K562 (cell line): ENCODE data around the gene ZNF266. TPM values are rescaled to one million over a fixed set of nuclear protein-coding genes. Genes with fewer than 3 reads are reported as not detected.

Experiments
- CTBP1 ChIP-seq: fragments of 450-650 bp; IDR thresholded peaks from 2 replicates; pipeline ENCODE4 v1.6.1; 2016; ENCODE audit warnings: borderline replicate concordance
- CXXC5 ChIP-seq: fragments of 250-450 bp; sonication (Bioruptor Pico); IDR thresholded peaks from 2 replicates; pipeline ENCODE4 v1.8.0; 2022; ENCODE audit warnings: inconsistent platforms, mild to moderate bottlenecking, moderate library complexity
- DIDO1 ChIP-seq: fragments of 450-650 bp; IDR thresholded peaks from 2 replicates; pipeline ENCODE4 v1.6.1; 2016; ENCODE audit warnings: low read depth, missing biosample characterization, missing genetic modification characterization
- MBD2 ChIP-seq: sonication (generic); IDR thresholded peaks from 2 replicates; pipeline ENCODE4 v1.6.1; 2016; ENCODE audit warnings: low read depth, borderline replicate concordance
- MLLT1 ChIP-seq, 2 experiments: fragments of 450-650 bp; IDR thresholded peaks; 2 replicates each; pipeline ENCODE4 v1.6.1; 2016
- MYC ChIP-seq, 2 experiments: fragments of 250-450 bp in 1 of 2; sonication (Bioruptor Pico) in 1 of 2; IDR thresholded peaks; 2 replicates each; pipeline versions ENCODE4 v1.5.1 to v1.6.1; 2012 to 2021; ENCODE audit warnings: low read depth in 2 of 2, borderline replicate concordance in 1 of 2, improper control_type of control experiment in 1 of 2, low read length in 1 of 2, mild to moderate bottlenecking in 1 of 2, moderate library complexity in 1 of 2
- NKRF ChIP-seq: fragments of 450-650 bp; IDR thresholded peaks from 2 replicates; pipeline ENCODE4 v1.6.1; 2016; ENCODE audit warnings: borderline replicate concordance
- PHB ChIP-seq: fragments of 250-450 bp; sonication (Bioruptor Pico); IDR thresholded peaks from 2 replicates; pipeline ENCODE4 v1.5.0; 2021
- SRF ChIP-seq, 2 experiments: fragments of 250-450, 450-650 bp in 1 of 2; sonication (Bioruptor Pico) in 1 of 2; sonication (generic) in 1 of 2; formaldehyde crosslinking; IDR thresholded peaks; 2 replicates each; pipeline versions ENCODE4 v1.5.0 to v1.5.1; 2020 to 2022; ENCODE audit warnings: mild to moderate bottlenecking in 1 of 2, missing genetic modification reagents in 1 of 2
- ZNF165 ChIP-seq: fragments of 250-450 bp; sonication (Bioruptor Pico); IDR thresholded peaks from 2 replicates; pipeline ENCODE4 v1.4.0; 2020; ENCODE audit warnings: borderline replicate concordance
- polyA plus RNA-seq, 8 experiments: library from polyadenylated mRNA; depleted of rRNA in 4 of 8; stranded (reverse) in 5 of 8; unstranded in 3 of 8; fragments of >200 nt; fragmentation: Nextera tagmentation in 2 of 8; fragmentation: Illumina TruSeq in 1 of 8; extraction: Ambion mirVana in 2 of 8; extraction: Trizol in 1 of 8; gene quantifications; 2 replicates each; pipeline versions ENCODE4 v1.2.1 to v1.2.3, GENCODE V29; 2011 to 2014; ENCODE audit warnings: inconsistent platforms in 1 of 8, missing spikeins in 1 of 8
- total RNA-seq, 7 experiments: library from RNA; depleted of rRNA in 6 of 7; stranded (reverse); fragments of >200 nt in 6 of 7; fragmentation: Illumina TruSeq in 2 of 7; extraction: Trizol in 2 of 7; gene quantifications; 2 replicates each; pipeline versions ENCODE4 v1.2.1 to v1.2.3, GENCODE V29; 2011 to 2021; ENCODE audit warnings: low replicate concordance in 1 of 7
- TF ChIP-seq, protein P1 (sequence below): fragments of 250-450 bp; sonication (Bioruptor Pico); IDR thresholded peaks from 2 replicates; pipeline ENCODE4 v1.6.1; 2021; ENCODE audit warnings: mild to moderate bottlenecking
- TF ChIP-seq, protein P2 (sequence below): fragments of 250-450 bp; sonication (Bioruptor Pico); IDR thresholded peaks from 2 replicates; pipeline ENCODE4 v1.4.0; 2020
- TF ChIP-seq, protein P3 (sequence below): IDR thresholded peaks from 3 replicates; pipeline ENCODE4 v1.6.1; 2011; ENCODE audit warnings: borderline replicate concordance, mild to moderate bottlenecking, moderate library complexity; ENCODE audit not compliant: insufficient read length; ENCODE audit errors: extremely low read depth

Gene ZNF266
- total and polyA plus RNA-seq, 9 of the 15 experiments (the other 6 are each of a cell fraction or from before 2014, with no cell fraction given): 5.9 to 40.9 (median 20.3) TPM

DNA sequence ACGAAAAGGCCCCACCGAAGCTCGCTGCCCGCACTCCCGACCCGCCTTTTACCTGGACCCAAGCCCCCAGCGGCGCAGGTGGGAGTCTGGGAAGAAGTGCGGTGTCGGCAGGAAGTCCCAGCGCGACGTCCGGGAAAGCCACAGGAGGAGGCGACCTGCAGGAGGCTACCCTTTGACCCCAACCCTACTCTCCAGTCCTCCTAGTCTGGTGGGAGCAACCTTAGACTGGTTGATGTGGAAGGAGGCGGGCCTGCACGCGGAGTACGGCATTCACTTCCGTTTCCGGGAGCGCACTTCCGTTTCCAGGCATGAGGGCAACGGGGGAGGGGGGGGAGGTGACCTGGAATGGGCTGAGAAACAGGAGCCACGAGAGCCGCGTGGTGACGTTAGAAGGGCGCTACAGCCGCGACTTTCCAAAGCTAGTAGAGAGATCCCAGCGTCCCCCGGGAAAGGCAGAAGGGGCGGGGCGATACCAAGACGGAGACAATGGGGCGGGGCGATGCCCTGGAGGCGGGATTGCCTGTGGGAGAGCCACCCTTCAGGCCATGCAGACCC is 28.5 kb downstream of the ZNF266 start (continued):
- TF ChIP-seq NKRF (peak; percentile 56; the same call in 1 of the 2 replicates), CTBP1 (peak; percentile 50; the same call in 1 of the 2 replicates), SRF (CRISPR knock-in tag; IDR thresholded peaks at IDR 0.05) (peak in 1 of 2 experiments; percentile 20; a peak in 1 of 4 replicates), MYC (IDR thresholded peaks at IDR 0.05; ENCODE audit: low read depth, low read length) (peak; percentile 71), MYC (CRISPR knock-in tag; IDR thresholded peaks at IDR 0.05; ENCODE audit: borderline replicate concordance, low read depth) (no peak), ZNF165 (no peak), CXXC5 (CRISPR knock-in tag) (peak; percentile 88), MLLT1 (IDR thresholded peaks at IDR 0.05) (no peak), PHB (CRISPR knock-in tag) (no peak), DIDO1 (tag) (peak; percentile 71), MBD2 (no peak)
- TF ChIP-seq, protein P1, sequence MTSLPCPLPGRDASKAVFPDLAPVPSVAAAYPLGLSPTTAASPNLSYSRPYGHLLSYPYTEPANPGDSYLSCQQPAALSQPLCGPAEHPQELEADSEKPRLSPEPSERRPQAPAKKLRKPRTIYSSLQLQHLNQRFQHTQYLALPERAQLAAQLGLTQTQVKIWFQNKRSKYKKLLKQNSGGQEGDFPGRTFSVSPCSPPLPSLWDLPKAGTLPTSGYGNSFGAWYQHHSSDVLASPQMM (CRISPR knock-in tag): no peak
- TF ChIP-seq, protein P2, sequence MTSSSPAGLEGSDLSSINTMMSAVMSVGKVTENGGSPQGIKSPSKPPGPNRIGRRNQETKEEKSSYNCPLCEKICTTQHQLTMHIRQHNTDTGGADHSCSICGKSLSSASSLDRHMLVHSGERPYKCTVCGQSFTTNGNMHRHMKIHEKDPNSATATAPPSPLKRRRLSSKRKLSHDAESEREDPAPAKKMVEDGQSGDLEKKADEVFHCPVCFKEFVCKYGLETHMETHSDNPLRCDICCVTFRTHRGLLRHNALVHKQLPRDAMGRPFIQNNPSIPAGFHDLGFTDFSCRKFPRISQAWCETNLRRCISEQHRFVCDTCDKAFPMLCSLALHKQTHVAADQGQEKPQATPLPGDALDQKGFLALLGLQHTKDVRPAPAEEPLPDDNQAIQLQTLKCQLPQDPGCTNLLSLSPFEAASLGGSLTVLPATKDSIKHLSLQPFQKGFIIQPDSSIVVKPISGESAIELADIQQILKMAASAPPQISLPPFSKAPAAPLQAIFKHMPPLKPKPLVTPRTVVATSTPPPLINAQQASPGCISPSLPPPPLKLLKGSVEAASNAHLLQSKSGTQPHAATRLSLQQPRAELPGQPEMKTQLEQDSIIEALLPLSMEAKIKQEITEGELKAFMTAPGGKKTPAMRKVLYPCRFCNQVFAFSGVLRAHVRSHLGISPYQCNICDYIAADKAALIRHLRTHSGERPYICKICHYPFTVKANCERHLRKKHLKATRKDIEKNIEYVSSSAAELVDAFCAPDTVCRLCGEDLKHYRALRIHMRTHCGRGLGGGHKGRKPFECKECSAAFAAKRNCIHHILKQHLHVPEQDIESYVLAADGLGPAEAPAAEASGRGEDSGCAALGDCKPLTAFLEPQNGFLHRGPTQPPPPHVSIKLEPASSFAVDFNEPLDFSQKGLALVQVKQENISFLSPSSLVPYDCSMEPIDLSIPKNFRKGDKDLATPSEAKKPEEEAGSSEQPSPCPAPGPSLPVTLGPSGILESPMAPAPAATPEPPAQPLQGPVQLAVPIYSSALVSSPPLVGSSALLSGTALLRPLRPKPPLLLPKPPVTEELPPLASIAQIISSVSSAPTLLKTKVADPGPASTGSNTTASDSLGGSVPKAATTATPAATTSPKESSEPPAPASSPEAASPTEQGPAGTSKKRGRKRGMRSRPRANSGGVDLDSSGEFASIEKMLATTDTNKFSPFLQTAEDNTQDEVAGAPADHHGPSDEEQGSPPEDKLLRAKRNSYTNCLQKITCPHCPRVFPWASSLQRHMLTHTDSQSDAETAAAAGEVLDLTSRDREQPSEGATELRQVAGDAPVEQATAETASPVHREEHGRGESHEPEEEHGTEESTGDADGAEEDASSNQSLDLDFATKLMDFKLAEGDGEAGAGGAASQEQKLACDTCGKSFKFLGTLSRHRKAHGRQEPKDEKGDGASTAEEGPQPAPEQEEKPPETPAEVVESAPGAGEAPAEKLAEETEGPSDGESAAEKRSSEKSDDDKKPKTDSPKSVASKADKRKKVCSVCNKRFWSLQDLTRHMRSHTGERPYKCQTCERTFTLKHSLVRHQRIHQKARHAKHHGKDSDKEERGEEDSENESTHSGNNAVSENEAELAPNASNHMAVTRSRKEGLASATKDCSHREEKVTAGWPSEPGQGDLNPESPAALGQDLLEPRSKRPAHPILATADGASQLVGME (CRISPR knock-in tag): no peak
- TF ChIP-seq, protein P3, sequence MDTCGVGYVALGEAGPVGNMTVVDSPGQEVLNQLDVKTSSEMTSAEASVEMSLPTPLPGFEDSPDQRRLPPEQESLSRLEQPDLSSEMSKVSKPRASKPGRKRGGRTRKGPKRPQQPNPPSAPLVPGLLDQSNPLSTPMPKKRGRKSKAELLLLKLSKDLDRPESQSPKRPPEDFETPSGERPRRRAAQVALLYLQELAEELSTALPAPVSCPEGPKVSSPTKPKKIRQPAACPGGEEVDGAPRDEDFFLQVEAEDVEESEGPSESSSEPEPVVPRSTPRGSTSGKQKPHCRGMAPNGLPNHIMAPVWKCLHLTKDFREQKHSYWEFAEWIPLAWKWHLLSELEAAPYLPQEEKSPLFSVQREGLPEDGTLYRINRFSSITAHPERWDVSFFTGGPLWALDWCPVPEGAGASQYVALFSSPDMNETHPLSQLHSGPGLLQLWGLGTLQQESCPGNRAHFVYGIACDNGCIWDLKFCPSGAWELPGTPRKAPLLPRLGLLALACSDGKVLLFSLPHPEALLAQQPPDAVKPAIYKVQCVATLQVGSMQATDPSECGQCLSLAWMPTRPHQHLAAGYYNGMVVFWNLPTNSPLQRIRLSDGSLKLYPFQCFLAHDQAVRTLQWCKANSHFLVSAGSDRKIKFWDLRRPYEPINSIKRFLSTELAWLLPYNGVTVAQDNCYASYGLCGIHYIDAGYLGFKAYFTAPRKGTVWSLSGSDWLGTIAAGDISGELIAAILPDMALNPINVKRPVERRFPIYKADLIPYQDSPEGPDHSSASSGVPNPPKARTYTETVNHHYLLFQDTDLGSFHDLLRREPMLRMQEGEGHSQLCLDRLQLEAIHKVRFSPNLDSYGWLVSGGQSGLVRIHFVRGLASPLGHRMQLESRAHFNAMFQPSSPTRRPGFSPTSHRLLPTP: no peak
